ENCODE measurements around the gene HIP1. TPM values are rescaled to one million over a fixed set of nuclear protein-coding genes. Genes with fewer than 3 reads are reported as not detected.

Gene HIP1
- polyA plus RNA-seq, 2 of the 4 experiments (the other 2 are of a cell fraction): 17.3 to 33.4 TPM

GRCh38 chr7:75639886-75640190, 98.9 kb downstream of the HIP1 start:
- Histone ChIP-seq H3K27ac (peak overlapping the region; percentile 94 to 98), H3K4me3 (peak overlapping the region; percentile 86), H3K9me3 (peaks cover 4% of the 10 kb centered on the region; the same call in 2 of the 3 replicates), H3K4me1 (peaks cover 17% of the 10 kb centered on the region), H3K4me2 (peak overlapping the region; percentile 79)
- FAIRE-seq (no peak), ATAC-seq (peak; percentile 35 to 38; a peak in 5 of 6 replicates), DNase-seq (ENCODE audit: low read depth in 1 of 2, low spot score in 1 of 2) (no peak)
- TF ChIP-seq PHF8 (IDR thresholded peaks at IDR 0.05; ENCODE audit: borderline replicate concordance, low read depth): no peak
- no peak for TF ChIP-seq MYC (IDR thresholded peaks at IDR 0.05; ENCODE audit: borderline replicate concordance, low read length)
- no peak for TF ChIP-seq REST (IDR thresholded peaks at IDR 0.05)
- TF ChIP-seq RNF2 (IDR thresholded peaks at IDR 0.05; ENCODE audit: borderline replicate concordance, low read depth): no peak
- no peak for TF ChIP-seq MAX (IDR thresholded peaks at IDR 0.05)
- TF ChIP-seq POLR2A (IDR thresholded peaks at IDR 0.05; ENCODE audit: low read length): no peak
- TF ChIP-seq ZNF302 (CRISPR knock-in tag; IDR thresholded peaks at IDR 0.05): no peak
- TF ChIP-seq RARB (CRISPR knock-in tag; IDR thresholded peaks at IDR 0.05): no peak
- no peak for TF ChIP-seq POLR2AphosphoS2 (conservative IDR thresholded peaks at IDR 0.05; ENCODE audit: low read length)
- no peak for TF ChIP-seq NPAS2 (CRISPR knock-in tag; IDR thresholded peaks at IDR 0.05; ENCODE audit: borderline replicate concordance)
- no peak for TF ChIP-seq EP300 (IDR thresholded peaks at IDR 0.05)
- no peak for TF ChIP-seq CHD2 (IDR thresholded peaks at IDR 0.05; ENCODE audit: low read length, partially characterized antibody)
- TF ChIP-seq BHLHE40 (IDR thresholded peaks at IDR 0.05; ENCODE audit: low read depth, low read length): no peak
- TF ChIP-seq CHD4 (IDR thresholded peaks at IDR 0.05; ENCODE audit: borderline replicate concordance): no peak
- no peak for TF ChIP-seq BCL3 (IDR thresholded peaks at IDR 0.05)
- TF ChIP-seq ATOH8 (CRISPR knock-in tag; IDR thresholded peaks at IDR 0.05; ENCODE audit: low read depth): no peak
- TF ChIP-seq JUNB (IDR thresholded peaks at IDR 0.05): no peak
- no peak for TF ChIP-seq RCOR1 (IDR thresholded peaks at IDR 0.05; ENCODE audit: low read depth, low read length)
- POLR2A ChIA-PET: no interaction called here
- 39% methylated on average over 7 of the region's 7 CpGs for WGBS (ENCODE audit: missing lambda C conversion rate)
- CTCF ChIA-PET: interaction anchor here (1.6 kb wide), 1 partner anchor 32 kb away, joined by 4 read pairs; no protein-coding TSS in a partner anchor

- peaks cover 17% of the 10 kb centered on the region for H3K4me1 ChIP-seq
- peak; percentile 60 to 68 for ATAC-seq
- 3% methylated on average over 17 of the region's 77 CpGs for WGBS (ENCODE audit: missing lambda C conversion rate)
- peak overlapping the region; percentile 94 to 98 for H3K27ac ChIP-seq
- H3K4me3 ChIP-seq: peak overlapping the region; percentile 86
- peak in 1 of 2 experiments; percentile 65 for DNase-seq (ENCODE audit: low read depth in 1 of 2, low spot score in 1 of 2)
- ChIA-PET CTCF (no interaction called here), POLR2A (interaction anchor here (0.9 kb wide), 1 partner anchor 11 kb away, joined by 3 read pairs; no protein-coding TSS in a partner anchor)
- H3K9me3 ChIP-seq: peaks cover 4% of the 10 kb centered on the region; the same call in 2 of the 3 replicates
- FAIRE-seq: no peak
- H3K4me2 ChIP-seq: peak overlapping the region; percentile 79
- TF ChIP-seq NFE2L2 (conservative IDR thresholded peaks at IDR 0.05; ENCODE audit: low read length) (no peak), RCOR1 (IDR thresholded peaks at IDR 0.05; ENCODE audit: low read depth, low read length) (no peak), ZFP36 (IDR thresholded peaks at IDR 0.05; ENCODE audit: borderline replicate concordance, partially characterized antibody) (no peak), CTCF (IDR thresholded peaks at IDR 0.05) (no peak), E2F6 (IDR thresholded peaks at IDR 0.05; ENCODE audit: borderline replicate concordance, low read depth) (peak; percentile 18; the same call in 1 of the 2 replicates), JUNB (IDR thresholded peaks at IDR 0.05) (no peak), ATOH8 (CRISPR knock-in tag; IDR thresholded peaks at IDR 0.05; ENCODE audit: low read depth) (no peak), BHLHE40 (IDR thresholded peaks at IDR 0.05; ENCODE audit: low read depth, low read length) (no peak; the same call in 1 of the 2 replicates), HOXB5 (CRISPR knock-in tag; IDR thresholded peaks at IDR 0.05) (peak; percentile 23; the same call in 1 of the 2 replicates), EHF (CRISPR knock-in tag; IDR thresholded peaks at IDR 0.05) (no peak), EP300 (IDR thresholded peaks at IDR 0.05) (0 out of 5 replicates have a peak, but pooled peaks of 1 of the 2 experiments have one; percentile 17), HES2 (IDR thresholded peaks at IDR 0.05) (no peak), SREBF2 (IDR thresholded peaks at IDR 0.05) (no peak)
These were observed 99.5 kb downstream of the HIP1 start for GRCh38 chr7:75639071-75639885.
